GM20000 (cell line): ENCODE results near the gene TACR1.
A peak's percentile ranks its signal among the peaks of the same experiment; 100 is the strongest.

Experiments used
- DNase-seq: peaks from one replicate; pipeline ENCODE4 v3.0.0; 2012; ENCODE audit warnings: low spot score
- TF ChIP-seq, protein P1 (sequence below): IDR thresholded peaks from 2 replicates; pipeline ENCODE4 v1.5.1; 2012; ENCODE audit warnings: mild to moderate bottlenecking, control low read depth; ENCODE audit errors: extremely low read depth, missing control alignments

Gene TACR1

GRCh38 chr2:75055820-75056675 is 143.3 kb downstream of the TACR1 start:
- TF ChIP-seq, protein P1, sequence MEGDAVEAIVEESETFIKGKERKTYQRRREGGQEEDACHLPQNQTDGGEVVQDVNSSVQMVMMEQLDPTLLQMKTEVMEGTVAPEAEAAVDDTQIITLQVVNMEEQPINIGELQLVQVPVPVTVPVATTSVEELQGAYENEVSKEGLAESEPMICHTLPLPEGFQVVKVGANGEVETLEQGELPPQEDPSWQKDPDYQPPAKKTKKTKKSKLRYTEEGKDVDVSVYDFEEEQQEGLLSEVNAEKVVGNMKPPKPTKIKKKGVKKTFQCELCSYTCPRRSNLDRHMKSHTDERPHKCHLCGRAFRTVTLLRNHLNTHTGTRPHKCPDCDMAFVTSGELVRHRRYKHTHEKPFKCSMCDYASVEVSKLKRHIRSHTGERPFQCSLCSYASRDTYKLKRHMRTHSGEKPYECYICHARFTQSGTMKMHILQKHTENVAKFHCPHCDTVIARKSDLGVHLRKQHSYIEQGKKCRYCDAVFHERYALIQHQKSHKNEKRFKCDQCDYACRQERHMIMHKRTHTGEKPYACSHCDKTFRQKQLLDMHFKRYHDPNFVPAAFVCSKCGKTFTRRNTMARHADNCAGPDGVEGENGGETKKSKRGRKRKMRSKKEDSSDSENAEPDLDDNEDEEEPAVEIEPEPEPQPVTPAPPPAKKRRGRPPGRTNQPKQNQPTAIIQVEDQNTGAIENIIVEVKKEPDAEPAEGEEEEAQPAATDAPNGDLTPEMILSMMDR = no peak
- peak; percentile 54 for DNase-seq

DNA sequence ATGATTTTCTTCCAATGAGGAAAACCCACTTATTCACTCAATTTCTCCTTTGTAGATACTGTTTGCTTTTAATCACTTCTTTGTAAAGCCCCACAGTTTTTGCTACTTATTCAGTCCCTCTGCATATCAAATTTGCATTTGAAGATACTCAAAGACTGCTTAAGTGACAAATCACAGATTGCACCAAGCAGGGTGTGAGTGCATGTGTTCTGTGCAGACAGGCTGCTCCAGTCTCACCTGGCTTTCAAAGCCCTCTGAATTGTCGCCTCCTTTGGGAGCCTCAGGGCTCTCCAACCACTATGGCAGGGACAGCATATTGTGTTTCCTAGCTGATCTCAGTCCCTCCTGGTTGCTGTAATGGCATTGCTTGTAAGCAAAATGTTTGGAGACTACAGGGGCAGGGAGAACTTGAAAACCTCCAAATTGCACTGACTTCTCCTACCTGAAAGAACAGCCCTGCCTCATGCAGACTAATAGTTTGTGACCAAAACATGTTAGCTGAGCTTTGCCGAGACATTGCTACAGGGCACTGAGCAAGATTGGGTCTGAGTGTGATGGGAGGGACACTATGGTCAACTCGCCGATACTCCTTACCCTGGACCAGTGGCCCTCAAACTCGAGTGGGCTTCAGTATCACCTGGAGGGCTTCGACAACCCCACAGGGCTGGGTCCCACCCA is 144.0 kb downstream of the TACR1 start:
- peak; percentile 15 for DNase-seq
- TF ChIP-seq, protein P1 = no peak

- no peak for DNase-seq
- TF ChIP-seq, protein P1 = no peak
Observed at GRCh38 chr2:75054296-75054695, 145.0 kb downstream of the TACR1 start.

GRCh38 chr2:75053484-75054112 is 145.7 kb downstream of the TACR1 start:
- TF ChIP-seq, protein P1 = peak; percentile 50
- peak; percentile 64 for DNase-seq

DNA sequence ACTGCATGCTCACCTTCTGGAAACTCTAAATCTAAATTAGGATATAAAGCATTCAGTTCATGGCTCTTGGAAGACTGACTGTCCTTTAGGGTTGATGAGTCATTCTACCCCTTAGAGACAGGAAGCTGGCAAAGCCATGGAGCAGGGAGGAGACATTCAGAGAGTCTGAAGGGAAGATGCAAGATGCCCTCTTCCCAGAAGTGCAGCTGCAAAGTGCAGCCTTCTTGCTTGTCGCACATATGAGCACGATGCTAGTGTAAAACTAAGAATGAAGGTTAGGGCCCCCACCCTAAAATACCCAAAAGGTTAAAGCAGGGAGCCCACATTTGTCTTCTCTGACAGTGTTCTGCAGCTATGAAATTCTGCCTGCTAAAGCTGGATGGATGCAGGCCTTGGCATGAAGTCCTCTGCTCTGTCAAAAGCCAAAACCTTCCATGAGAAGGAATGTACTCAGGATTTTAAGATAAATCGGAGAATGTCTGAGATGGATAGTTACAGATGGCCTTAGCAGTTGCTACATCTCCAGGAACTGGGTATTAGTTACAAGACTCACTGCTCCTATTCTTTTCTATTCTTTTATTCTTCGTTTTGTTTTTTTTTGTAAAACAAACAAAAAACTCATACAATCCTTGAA is 151.2 kb downstream of the TACR1 start:
- TF ChIP-seq, protein P1 = no peak
- no peak for DNase-seq

DNA sequence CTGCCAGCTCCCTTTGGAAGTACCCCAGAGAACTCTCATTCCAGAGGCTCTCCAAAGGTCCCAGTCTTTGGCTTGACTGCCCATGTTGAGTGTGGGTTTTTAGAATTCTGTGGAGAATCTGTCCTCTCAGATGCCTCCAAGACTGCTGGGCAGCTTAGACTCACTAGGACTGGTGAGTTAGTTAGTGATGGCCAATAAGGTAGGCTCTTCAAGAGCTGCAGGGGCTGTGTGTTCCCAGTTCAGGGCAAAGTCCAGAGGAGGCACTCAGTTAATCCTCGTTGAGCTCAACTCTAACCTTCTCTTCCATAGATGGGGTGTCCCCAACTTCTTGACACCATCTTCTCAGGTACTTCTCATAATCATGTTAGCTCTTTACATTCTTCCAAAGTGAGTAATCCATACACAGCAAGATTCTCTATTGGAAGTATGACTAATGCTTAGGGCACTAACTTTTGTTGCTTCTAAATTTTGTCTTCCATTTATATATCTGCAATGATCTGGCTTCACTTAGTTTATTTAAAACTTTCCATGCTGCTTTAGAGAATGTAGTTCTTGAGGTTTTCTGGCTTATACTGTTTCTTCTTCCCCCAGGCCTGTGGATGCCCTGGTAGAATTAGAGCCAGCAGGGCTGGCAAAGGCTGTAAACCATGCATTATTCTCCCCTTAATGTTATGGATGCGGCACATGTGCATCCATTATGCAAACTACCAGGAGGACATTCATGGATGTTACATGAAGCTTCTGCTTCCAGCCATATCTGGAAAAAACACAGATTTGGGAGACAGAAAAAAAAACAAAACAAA is 151.9 kb downstream of the TACR1 start:
- DNase-seq = no peak
- TF ChIP-seq, protein P1 = no peak
